Measurements from ENCODE around the gene SMU1. TPM values are rescaled to one million over a fixed set of nuclear protein-coding genes. Genes with fewer than 3 reads are reported as not detected.

Gene SMU1
- total RNA-seq, 4 donors from 2014 or later: 19.7 to 24.2 (median 21.9) TPM

DNA sequence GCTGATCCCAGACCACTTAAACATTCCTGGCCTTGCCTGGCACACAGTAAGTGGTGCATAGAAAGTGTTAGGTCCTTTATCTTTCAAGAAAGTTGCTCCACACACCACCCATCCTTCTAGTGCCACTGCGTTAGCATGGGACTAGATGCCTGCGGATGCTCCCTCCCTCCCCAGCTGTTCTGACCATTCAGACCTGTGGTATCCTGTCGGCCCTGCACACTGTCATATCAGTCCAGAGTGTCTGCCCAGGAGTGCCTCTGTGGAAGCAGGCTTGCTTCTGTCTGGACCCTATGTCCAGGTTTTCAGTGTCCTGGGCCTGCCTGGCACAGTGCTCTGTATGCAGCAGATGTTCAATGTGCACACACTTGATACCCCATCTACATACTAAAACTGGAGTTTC, 38.3 kb upstream of the SMU1 start:
- no peak overlapping the region for H3K27ac ChIP-seq
- no peak for ATAC-seq
- 76 to 83% methylated on average over 1 to 3 of the region's 3 CpGs for WGBS, 2 donors (ENCODE audit: low coverage in 1 of 2)
- H3K9me3 ChIP-seq: no peaks in the 10 kb centered on the region
- H3K27me3 ChIP-seq: no peaks in the 10 kb centered on the region
- no peak overlapping the region for H3K4me3 ChIP-seq
- TF ChIP-seq, protein P1, sequence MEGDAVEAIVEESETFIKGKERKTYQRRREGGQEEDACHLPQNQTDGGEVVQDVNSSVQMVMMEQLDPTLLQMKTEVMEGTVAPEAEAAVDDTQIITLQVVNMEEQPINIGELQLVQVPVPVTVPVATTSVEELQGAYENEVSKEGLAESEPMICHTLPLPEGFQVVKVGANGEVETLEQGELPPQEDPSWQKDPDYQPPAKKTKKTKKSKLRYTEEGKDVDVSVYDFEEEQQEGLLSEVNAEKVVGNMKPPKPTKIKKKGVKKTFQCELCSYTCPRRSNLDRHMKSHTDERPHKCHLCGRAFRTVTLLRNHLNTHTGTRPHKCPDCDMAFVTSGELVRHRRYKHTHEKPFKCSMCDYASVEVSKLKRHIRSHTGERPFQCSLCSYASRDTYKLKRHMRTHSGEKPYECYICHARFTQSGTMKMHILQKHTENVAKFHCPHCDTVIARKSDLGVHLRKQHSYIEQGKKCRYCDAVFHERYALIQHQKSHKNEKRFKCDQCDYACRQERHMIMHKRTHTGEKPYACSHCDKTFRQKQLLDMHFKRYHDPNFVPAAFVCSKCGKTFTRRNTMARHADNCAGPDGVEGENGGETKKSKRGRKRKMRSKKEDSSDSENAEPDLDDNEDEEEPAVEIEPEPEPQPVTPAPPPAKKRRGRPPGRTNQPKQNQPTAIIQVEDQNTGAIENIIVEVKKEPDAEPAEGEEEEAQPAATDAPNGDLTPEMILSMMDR (IDR thresholded peaks at IDR 0.05): no peak
- TF ChIP-seq EP300 (IDR thresholded peaks at IDR 0.05): no peak
- TF ChIP-seq POLR2A (IDR thresholded peaks at IDR 0.05): no peak
- no peak for TF ChIP-seq POLR2AphosphoS5 (IDR thresholded peaks at IDR 0.05)
- H3K36me3 ChIP-seq: peaks cover 0 to 94% of the 10 kb centered on the region in 2 donors
- H3K4me1 ChIP-seq: peaks cover 0 to 19% (median 0%) of the 10 kb centered on the region in 3 donors

DNA sequence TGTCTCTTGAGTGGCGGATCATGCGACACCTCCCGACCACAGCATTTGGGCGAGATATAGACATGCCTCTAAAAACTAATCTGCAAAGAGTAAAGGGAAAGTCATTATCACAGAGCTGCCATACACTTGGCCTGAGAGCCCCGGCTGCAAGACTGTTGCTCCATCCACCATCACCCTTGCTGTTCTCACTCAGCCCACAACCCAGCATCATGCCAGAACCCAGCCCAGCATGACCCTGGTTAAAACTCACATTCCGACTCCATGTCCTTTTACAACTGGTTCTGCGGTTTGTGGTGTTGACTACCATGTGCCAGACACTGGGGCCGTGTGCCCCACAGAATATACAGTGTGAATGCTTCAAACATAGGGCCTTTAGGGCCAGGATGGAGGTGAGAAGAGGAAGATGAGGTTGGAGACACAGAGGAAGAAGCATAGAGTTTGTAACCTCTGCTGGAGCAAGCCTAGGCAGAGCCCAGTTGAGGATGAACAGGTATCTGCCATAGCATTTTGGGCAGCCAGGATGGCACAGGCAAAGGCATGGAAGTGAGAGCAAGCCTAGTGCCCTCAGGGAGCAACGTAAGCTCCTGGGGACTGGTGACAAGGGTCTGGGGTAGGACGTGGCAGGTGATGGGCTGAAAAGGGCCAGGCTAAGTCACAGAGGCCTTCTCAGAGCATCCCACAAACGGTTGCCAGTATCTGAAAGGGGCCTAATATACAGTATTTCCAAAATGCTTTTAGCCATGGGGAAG, 37.5 kb upstream of the SMU1 start:
- peaks cover 0 to 19% (median 0%) of the 10 kb centered on the region in 3 donors for H3K4me1 ChIP-seq
- WGBS, 2 donors (ENCODE audit: low coverage in 1 of 2): 88 to 93% methylated on average over 7 to 8 of the region's 11 CpGs
- no peaks in the 10 kb centered on the region for H3K9me3 ChIP-seq
- H3K36me3 ChIP-seq: peaks cover 0 to 87% of the 10 kb centered on the region in 2 donors
- no peak for ATAC-seq
- TF ChIP-seq POLR2A (IDR thresholded peaks at IDR 0.05) (no peak), EP300 (IDR thresholded peaks at IDR 0.05) (no peak), POLR2AphosphoS5 (IDR thresholded peaks at IDR 0.05) (no peak)
- TF ChIP-seq, protein P1 (IDR thresholded peaks at IDR 0.05): no peak
- no peak overlapping the region for H3K27ac ChIP-seq
- H3K27me3 ChIP-seq: no peaks in the 10 kb centered on the region
- H3K4me3 ChIP-seq: no peak overlapping the region

DNA sequence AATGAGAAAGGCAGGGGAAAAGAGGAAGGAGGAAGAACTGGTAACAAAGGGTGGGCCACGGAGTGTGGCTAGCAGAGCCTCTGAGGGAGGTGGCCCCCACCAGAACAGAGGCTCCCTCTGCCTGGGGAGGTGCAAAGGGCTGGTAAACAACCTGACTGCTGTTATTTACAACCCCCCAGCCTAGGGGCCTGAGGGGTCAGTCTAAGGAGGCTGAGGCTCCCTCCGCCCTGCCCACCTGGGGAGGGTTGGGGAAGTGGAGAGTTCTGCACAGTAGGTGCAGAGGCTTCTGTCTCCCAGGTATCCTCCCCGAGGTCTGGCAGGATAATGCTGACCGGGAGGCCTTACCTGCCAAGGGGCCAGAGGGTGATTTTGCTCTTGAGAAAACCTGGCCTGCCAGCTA, 35.6 kb upstream of the SMU1 start:
- H3K4me1 ChIP-seq: peaks cover 0 to 15% (median 7%) of the 10 kb centered on the region in 3 donors
- no peaks in the 10 kb centered on the region for H3K9me3 ChIP-seq
- no peak overlapping the region for H3K27ac ChIP-seq
- no peak for ATAC-seq
- no peak for TF ChIP-seq POLR2A (IDR thresholded peaks at IDR 0.05)
- no peak for TF ChIP-seq EP300 (IDR thresholded peaks at IDR 0.05)
- no peak for TF ChIP-seq POLR2AphosphoS5 (IDR thresholded peaks at IDR 0.05)
- TF ChIP-seq, protein P1 (IDR thresholded peaks at IDR 0.05): no peak
- H3K4me3 ChIP-seq: no peak overlapping the region
- whole genome bisulfite sequencing, 2 donors (ENCODE audit: low coverage in 1 of 2): 40 to 73% methylated on average over 1 to 4 of the region's 4 CpGs
- H3K36me3 ChIP-seq: peaks cover 0 to 70% of the 10 kb centered on the region in 2 donors
- no peaks in the 10 kb centered on the region for H3K27me3 ChIP-seq

DNA sequence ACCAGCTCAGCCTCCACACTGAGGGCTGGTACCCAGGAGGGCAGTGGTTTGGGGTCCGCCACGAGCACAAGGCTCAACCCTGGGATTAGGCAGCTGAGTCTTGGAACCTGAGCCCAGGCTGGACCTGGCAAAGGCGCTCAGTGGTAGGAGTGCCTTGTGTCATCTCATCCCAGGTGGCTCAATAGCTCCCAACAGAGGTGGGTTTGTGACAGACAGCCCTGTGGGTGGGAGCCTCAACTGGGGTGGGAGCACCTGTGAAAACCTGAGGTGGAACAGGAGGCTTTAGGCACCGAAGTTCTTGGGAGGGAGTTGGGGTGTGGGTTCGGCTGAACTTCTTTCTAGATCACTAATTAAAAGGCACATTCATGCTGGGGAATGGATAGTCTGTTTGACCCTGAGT, 35.2 kb upstream of the SMU1 start:
- H3K36me3 ChIP-seq: peaks cover 0 to 66% of the 10 kb centered on the region in 2 donors
- ATAC-seq: no peak

More for the DNA sequence above, 35.2 kb upstream of the SMU1 start:
- no peaks in the 10 kb centered on the region for H3K27me3 ChIP-seq
- H3K4me1 ChIP-seq: peaks cover 0 to 15% (median 8%) of the 10 kb centered on the region in 3 donors
- 83% methylated on average over 2 of the region's 5 CpGs; no CpG with 5 or more reads in 1 of the 2 donors for WGBS, 2 donors (ENCODE audit: low coverage in 1 of 2)
- no peak overlapping the region for H3K4me3 ChIP-seq
- no peak overlapping the region for H3K27ac ChIP-seq
- TF ChIP-seq EP300 (IDR thresholded peaks at IDR 0.05) (no peak), POLR2A (IDR thresholded peaks at IDR 0.05) (no peak), POLR2AphosphoS5 (IDR thresholded peaks at IDR 0.05) (no peak)
- TF ChIP-seq, protein P1 (IDR thresholded peaks at IDR 0.05): no peak
- no peaks in the 10 kb centered on the region for H3K9me3 ChIP-seq

Data from gastroesophageal sphincter (tissue), 4 donors.